Heart left ventricle (tissue), 16 donors: ENCODE results near the gene CTTNBP2. TPM values are rescaled to one million over a fixed set of nuclear protein-coding genes. Genes with fewer than 3 reads are reported as not detected.

Source experiments
- ATAC-seq, 4 donors: fragments of 200-7000 bp; cut with Tn5 transposase; one replicate each; pipeline ENCODE4 v1.9.1; 2020 to 2022; ENCODE audit warnings: moderate library complexity in 4 of 4, mild to moderate bottlenecking in 3 of 4, moderate number of reproducible peaks in 1 of 4
- DNase-seq, 5 donors: peaks; one replicate each; pipeline ENCODE4 v3.0.0-alpha.2; 2020
- H3K27ac ChIP-seq, 12 donors: fragments of 200-600 bp; sonication (generic) in 4 of 12; one replicate each; pipeline versions ENCODE4 v1.5.0 to v1.8.0; 2016 to 2022; ENCODE audit warnings: mild to moderate bottlenecking in 2 of 12
- H3K27me3 ChIP-seq, 9 donors: fragments of 200-600 bp; sonication (generic) in 2 of 9; one replicate each; pipeline versions ENCODE4 v1.5.1 to v1.8.0; 2016 to 2022; ENCODE audit warnings: mild to moderate bottlenecking in 3 of 9
- H3K36me3 ChIP-seq, 9 donors: fragments of 200-600 bp; sonication (generic) in 2 of 9; one replicate each; pipeline versions ENCODE4 v1.5.0 to v1.8.0; 2018 to 2022; ENCODE audit warnings: mild to moderate bottlenecking in 2 of 9
- H3K4me1 ChIP-seq, 12 donors: fragments of 200-600 bp; sonication (generic) in 4 of 12; one replicate each; pipeline versions ENCODE4 v1.5.0 to v1.8.0; 2016 to 2022; ENCODE audit warnings: mild to moderate bottlenecking in 3 of 12
- H3K4me3 ChIP-seq, 12 donors: fragments of 200-600 bp; sonication (generic) in 4 of 12; one replicate each; pipeline versions ENCODE4 v1.5.0 to v1.8.0; 2017 to 2022; ENCODE audit warnings: mild to moderate bottlenecking in 9 of 12, moderate library complexity in 4 of 12
- H3K9me3 ChIP-seq, 12 donors: fragments of 200-600 bp; sonication (generic) in 4 of 12; one replicate each; pipeline versions ENCODE4 v1.5.0 to v1.8.0; 2016 to 2022; ENCODE audit warnings: mild to moderate bottlenecking in 1 of 12
- POLR2A ChIP-seq, 2 donors: fragments of 450-650 bp; IDR thresholded peaks; one replicate each; pipeline ENCODE4 v1.6.1; 2017; ENCODE audit warnings: antibody characterized with exemption in 2 of 2, mild to moderate bottlenecking in 2 of 2, moderate library complexity in 2 of 2
- WGBS, 4 donors: extraction: QIAGEN DNeasy Blood & Tissue Kit in 2 of 4; methylation state at CpG; one replicate each; pipeline versions ENCODE4 v1.1.5 to v1.1.7; 2013 to 2018; 5-methylcytosine and 5-hydroxymethylcytosine counted together
- intact Hi-C, 10 donors: fragments of 100-400 bp; cut with DNase I; formaldehyde crosslinking; loops; one replicate each; pipeline versions ENCODE4 v1.11.1 to v1.14.2; 2022
- polyA plus RNA-seq, 2 donors: library from polyadenylated mRNA; stranded (reverse); fragments of 200-250 nt; gene quantifications; one replicate each; pipeline ENCODE4 v1.2.3, GENCODE V29; 2013
- total RNA-seq, 9 donors: library from RNA; depleted of rRNA in 2 of 9; stranded (reverse); fragments of >200 nt in 2 of 9; fragmentation: NEBNext Ultra II Directional in 3 of 9; extraction: Animal tissue kit (Norgen Biotek cat#: 25700) in 3 of 9; gene quantifications; one replicate each; pipeline versions ENCODE4 v1.1.0 to v1.2.4, GENCODE V29; 2016 to 2023
- TF ChIP-seq, protein P1 (sequence below), 12 donors: fragments of 200-600 bp; sonication (generic) in 4 of 12; IDR thresholded peaks; one replicate each; pipeline versions ENCODE4 v1.5.0 to v1.8.0; 2018 to 2022; ENCODE audit warnings: antibody characterized with exemption in 12 of 12, mild to moderate bottlenecking in 5 of 12
- donor health status: ischemic (EF 13 %, LVEDD 7.1; RV severe dilation, severe dysfunction).
- donor health status: healthy with polysubstance abuse.
- donor health status: DM: no; HTN: yes; CAD: no.
- donor health status: DM: no; HTN: no; CAD: no.
- donor health status: ischemic (EF 25% LVEDD 6.9; RV normal size, moderate dysfunction).
- donor health status: ischemic (EF 25% LVEDD 5.7; RV mildly dilated, moderate dysfunction).
- donor health status: healthy.
- donor health status: DM: yes; HTN: yes; CAD: no.
- donor health status: ischemic (EF 35%, LVEDD 5.7; RV mildly dilated, moderate dysfunction).
- donor health status: nonischemic (EF 11% LVEDD 7.7; RV severe dilation, severe dysfunction).
- donor health status: DM: yes; HTN: yes; CAD: no.
- donor health status: PGD.
- donor health status: ischemic (EF 29% LVEDD 5.4; RV normal size, mild dysfunction).
- donor health status: nonischemic (EF 23%, LVEDD 6.1; RV moderate dilation, normal function).

CTTNBP2 gene
- total and polyA plus RNA-seq, 11 donors: 0.31 to 3.9 (median 0.76) TPM

DNA sequence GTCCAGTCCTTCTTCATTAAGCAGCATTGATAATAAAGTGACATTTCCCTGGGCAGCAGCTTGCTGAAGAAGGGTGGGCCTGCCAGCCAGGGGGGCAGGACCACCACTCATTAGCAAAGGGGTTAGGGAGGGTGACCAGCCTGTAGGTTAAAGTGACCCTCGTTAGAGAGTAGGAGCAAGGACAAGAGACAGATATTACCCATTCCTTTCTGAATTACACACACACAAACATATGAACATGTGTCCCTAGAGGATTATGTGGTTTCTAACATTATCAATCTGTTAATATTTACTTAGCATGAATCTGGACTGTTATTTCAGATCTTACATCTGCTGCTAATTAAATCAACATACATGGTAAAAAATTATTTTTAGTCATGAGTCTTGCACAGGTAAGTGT lies 88.9 kb downstream of the CTTNBP2 start:
- no peak for ATAC-seq
- Histone ChIP-seq H3K27ac (no peak overlapping the region), H3K4me1 (peaks cover 0 to 8% (median 0%) of the 10 kb centered on the region in 12 donors), H3K4me3 (no peak overlapping the region), H3K36me3 (no peaks in the 10 kb centered on the region), H3K27me3 (no peaks in the 10 kb centered on the region), H3K9me3 (no peaks in the 10 kb centered on the region)
- intact Hi-C loops: no loop called here
- no peak for DNase-seq
- TF ChIP-seq, protein P1, sequence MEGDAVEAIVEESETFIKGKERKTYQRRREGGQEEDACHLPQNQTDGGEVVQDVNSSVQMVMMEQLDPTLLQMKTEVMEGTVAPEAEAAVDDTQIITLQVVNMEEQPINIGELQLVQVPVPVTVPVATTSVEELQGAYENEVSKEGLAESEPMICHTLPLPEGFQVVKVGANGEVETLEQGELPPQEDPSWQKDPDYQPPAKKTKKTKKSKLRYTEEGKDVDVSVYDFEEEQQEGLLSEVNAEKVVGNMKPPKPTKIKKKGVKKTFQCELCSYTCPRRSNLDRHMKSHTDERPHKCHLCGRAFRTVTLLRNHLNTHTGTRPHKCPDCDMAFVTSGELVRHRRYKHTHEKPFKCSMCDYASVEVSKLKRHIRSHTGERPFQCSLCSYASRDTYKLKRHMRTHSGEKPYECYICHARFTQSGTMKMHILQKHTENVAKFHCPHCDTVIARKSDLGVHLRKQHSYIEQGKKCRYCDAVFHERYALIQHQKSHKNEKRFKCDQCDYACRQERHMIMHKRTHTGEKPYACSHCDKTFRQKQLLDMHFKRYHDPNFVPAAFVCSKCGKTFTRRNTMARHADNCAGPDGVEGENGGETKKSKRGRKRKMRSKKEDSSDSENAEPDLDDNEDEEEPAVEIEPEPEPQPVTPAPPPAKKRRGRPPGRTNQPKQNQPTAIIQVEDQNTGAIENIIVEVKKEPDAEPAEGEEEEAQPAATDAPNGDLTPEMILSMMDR (IDR thresholded peaks at IDR 0.05): no peak
- no peak for TF ChIP-seq POLR2A (IDR thresholded peaks at IDR 0.05)
- WGBS, 4 donors: 68 to 92% (median 81%) methylated on average over 1 of the region's 1 CpG

DNA sequence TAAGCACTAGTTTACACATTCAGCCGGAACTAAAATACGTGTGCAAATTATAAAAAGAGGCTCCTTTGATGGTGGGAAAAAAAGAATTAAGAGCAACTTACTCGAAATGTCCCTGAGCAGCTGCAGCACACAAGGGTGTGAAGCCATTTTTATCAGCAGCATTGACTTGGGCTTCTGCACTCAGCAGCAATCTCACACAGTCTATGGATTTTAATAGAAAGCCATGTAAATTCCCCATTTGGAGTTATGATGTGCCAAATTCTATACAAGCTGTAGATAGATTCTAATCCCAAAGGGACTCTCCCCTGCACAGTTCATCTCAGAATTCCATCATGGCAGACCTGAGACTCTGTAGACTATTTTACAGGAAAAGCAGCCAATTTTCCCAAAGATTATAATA lies 90.5 kb downstream of the CTTNBP2 start:
- no peaks in the 10 kb centered on the region for H3K27me3 ChIP-seq
- 77 to 91% (median 83%) methylated on average over 3 of the region's 3 CpGs for WGBS, 4 donors
- H3K9me3 ChIP-seq: no peaks in the 10 kb centered on the region
- no peak overlapping the region for H3K4me3 ChIP-seq
- TF ChIP-seq, protein P1 (IDR thresholded peaks at IDR 0.05): no peak
- TF ChIP-seq POLR2A (IDR thresholded peaks at IDR 0.05): no peak
- H3K36me3 ChIP-seq: no peaks in the 10 kb centered on the region
- peaks cover 0 to 8% (median 0%) of the 10 kb centered on the region in 12 donors for H3K4me1 ChIP-seq
- ATAC-seq (no peak), DNase-seq (no peak)
- H3K27ac ChIP-seq: no peak overlapping the region
- intact Hi-C loops: no loop called here

DNA sequence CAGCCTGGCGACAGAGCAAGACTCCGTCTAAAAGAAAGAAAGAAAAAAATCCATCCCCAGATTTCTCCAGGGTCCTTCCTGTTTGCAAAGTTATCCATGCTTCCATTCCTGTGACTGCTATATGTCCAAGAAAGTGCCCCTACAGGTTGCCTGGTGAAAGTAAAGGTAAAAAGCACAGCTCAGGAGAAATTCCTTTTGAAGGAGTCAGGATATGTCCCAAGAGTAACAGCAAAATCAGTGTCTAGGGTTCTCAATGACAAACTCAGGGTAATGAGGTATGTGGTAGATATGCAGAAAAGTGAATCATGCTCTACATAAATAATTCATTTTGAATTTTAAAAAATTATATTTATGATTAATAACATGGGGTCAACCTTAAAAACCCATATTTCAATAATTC lies 91.5 kb downstream of the CTTNBP2 start:
- Histone ChIP-seq H3K27ac (no peak overlapping the region), H3K4me1 (peaks cover 0 to 8% (median 0%) of the 10 kb centered on the region in 12 donors), H3K36me3 (peaks cover 0 to 8% (median 0%) of the 10 kb centered on the region in 9 donors), H3K9me3 (no peaks in the 10 kb centered on the region), H3K27me3 (no peaks in the 10 kb centered on the region), H3K4me3 (no peak overlapping the region)
- 91 to 100% (median 97%) methylated on average over 2 of the region's 2 CpGs for WGBS, 4 donors
- intact Hi-C loops: no loop called here
- TF ChIP-seq POLR2A (IDR thresholded peaks at IDR 0.05): no peak
- TF ChIP-seq, protein P1 (IDR thresholded peaks at IDR 0.05): no peak
- DNase-seq (no peak), ATAC-seq (no peak)

DNA sequence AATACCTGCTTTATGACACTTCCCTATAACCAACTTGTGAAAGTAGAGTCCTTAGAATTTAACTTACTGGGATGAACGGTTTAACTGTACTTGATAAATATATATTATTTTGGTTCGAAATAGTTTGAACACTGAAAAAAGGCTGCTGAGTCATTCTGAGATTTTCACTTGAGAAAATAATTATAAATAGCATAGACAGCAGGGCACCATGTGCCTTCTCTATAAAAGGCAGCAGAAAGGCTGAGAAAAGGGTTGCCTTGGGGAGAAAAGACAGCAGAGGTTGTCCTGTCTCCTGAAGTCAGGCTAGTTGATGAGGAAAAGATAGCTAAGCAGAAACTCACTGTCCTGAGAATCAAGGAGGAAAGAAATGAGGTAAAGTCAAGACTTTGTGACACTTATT lies 92.4 kb downstream of the CTTNBP2 start:
- Histone ChIP-seq H3K27me3 (no peaks in the 10 kb centered on the region), H3K9me3 (no peaks in the 10 kb centered on the region), H3K36me3 (peaks cover 0 to 8% (median 0%) of the 10 kb centered on the region in 9 donors), H3K4me1 (peaks cover 0 to 8% (median 0%) of the 10 kb centered on the region in 12 donors), H3K4me3 (no peak overlapping the region), H3K27ac (no peak overlapping the region)
- 53 to 69% (median 64%) methylated on average over 2 of the region's 2 CpGs for WGBS, 4 donors
- intact Hi-C loops: no loop called here
- DNase-seq: no peak
- ATAC-seq: no peak
- TF ChIP-seq POLR2A (IDR thresholded peaks at IDR 0.05): no peak
- TF ChIP-seq, protein P1 (IDR thresholded peaks at IDR 0.05): no peak
